HG03280 (cell line): ENCODE data around the gene SLC4A7.

Source experiments
- ATAC-seq: cut with Tn5 transposase; IDR thresholded peaks from one replicate; pipeline ENCODE4 v1.9.1; 2021; ENCODE audit warnings: mild to moderate bottlenecking, moderate library complexity; ENCODE audit not compliant: unreplicated experiment

The SLC4A7 gene

DNA sequence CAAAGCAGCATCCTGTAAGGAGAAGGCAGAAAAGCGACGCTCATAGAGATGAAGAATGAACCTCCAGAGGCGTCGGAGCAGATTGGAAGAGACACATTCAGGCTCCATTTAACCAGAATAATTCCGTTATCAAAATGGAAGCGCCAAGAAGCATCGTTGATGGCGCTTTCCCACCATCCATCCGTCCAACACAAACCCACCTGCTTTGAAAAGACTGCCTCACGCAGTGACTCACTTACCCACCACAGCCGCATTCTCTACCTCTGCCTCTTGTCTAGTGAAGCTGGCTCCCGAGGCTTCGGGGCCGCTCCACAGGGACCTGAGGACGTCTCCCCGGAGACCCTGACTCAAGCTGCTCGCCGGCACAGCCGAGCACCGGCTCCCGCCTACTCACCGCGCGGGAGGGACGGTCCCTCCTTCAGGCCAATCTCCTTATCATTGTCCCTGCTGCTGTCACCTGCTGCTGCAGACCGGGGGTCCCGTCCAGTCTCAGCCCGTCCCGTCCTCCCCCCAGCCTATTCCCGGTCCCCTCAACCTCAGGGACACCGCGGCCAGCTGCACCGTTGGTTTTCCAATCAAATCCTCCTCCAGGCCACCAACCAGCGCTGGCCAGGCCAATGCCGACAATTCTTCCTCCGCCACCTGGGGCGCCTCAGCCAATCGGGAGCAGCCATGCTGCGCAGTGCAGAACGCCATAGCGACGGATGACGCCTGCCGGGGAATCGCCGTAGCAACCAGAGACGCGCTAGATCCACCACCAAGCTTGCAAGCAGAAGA, 115.2 kb downstream of the SLC4A7 start, which contains the start of gene NEK10:
NEK10 (minus strand) TSS at position 553 of the 777 bp plus-strand sequence. CDS start 16,501 bp downstream, outside the sequence.
- peak; percentile 100 for ATAC-seq

DNA sequence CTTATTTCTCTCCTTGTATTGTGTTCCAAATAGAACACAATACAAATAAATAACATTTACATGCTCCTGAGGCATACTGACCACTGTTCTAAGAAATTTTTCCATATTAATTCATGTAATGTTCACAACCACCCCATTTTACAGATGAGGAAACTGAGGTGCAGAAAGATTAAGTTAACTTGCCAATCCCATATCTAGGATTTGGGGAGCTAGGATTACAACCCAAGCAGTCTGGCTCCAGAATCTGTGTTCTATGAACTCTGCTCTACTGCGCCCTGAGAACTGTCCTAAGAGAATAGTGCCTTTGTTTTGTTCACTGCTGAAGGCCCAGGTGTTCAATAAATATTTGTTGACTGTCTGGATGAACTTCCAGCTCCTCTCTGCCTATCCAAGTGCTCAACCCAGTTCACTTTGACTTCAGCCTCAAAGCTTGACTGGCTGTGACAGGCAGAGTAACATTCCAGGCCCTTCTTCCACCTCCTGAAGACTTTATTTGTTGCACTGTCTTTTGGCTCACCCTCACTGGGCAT, 118.1 kb downstream of the SLC4A7 start:
- ATAC-seq = no peak

DNA sequence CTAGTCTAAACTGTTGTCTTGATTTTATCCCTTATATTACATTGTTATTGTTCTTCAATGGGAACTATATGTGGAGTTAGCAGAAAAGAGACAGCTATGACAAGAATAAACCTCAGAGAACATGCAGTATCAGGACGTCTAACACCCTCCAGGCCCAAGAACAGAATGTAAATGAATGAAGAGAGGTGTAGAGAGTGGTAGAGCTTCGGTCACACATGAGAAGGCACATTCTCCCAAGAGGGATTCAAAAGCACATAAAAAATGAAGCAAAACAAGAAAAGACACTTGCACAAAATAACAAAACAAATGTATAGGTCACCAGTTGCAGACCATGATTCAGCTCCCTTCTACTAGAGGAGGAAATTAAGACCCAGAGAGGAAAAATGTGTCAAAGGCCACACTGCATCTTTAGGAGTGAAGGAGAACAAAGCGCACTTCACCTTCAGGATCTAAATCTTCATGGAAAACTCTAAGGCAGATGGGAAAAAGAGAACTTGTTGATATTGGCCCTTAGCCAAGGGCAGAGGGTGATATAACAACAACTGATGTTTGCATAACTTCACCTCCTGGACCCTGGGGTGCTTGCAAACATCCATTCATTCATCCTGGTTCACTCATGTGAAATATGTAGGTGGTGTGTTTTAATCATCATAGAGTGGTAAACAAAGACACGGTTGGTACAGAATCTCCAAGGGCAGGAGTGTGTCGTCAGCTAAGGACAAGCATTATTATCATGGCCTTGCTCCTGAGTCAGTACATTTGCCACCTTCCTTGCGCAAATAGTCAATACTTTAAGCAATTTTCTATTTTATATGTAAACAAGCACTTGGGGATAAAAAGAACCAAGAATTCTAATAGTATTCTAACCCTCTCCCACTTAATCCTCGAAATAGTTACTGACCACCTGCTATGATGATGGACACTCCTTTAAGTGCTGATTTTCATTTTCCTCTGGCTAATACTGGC, 123.8 kb downstream of the SLC4A7 start:
- ATAC-seq = no peak

DNA sequence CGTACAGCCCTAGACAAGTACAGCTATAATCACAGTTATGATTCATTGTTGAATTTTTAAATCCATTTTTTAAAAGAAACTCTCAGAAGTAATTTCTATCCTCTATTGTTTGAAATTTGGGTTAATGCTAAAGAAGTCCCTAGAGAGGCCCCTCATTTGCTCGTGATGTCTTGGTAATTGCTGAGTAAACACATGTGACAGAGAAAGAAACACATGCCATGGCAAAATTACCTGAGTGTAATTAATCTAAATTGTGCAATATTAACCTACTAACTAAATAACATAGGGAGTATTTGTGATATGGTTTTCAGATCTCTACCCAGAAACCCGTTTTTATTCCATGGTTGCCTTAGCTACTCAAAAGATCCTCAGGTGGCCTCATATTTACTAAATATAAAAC, 125.8 kb downstream of the SLC4A7 start:
- no peak for ATAC-seq

DNA sequence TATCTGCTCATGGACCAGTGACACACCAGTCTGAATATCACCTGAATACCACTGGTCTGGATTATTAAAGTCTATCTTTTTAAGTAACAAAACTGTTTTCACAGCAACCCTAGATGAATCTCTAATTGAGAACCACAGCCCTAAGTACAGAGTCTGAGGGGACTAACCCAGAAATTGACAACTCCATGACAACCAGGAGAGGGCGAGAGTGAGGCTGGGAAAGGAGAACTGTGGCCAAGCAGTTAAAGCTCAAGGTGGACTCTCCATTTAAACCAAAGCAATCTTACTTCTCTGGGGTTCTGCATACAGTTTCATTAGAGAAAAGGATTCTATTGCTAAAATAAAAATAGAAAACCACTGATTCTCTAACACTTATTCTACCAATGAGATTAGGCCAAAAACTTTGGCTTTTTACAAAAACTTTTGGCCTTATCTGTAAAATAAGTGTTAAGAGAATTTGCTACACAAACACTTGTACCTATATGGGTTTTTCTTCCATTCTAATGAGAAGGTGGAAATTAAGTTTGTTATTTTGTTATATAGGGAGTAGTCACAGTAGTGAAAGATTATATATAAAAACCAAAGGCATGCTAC, 126.4 kb downstream of the SLC4A7 start:
- peak; percentile 94 for ATAC-seq

DNA sequence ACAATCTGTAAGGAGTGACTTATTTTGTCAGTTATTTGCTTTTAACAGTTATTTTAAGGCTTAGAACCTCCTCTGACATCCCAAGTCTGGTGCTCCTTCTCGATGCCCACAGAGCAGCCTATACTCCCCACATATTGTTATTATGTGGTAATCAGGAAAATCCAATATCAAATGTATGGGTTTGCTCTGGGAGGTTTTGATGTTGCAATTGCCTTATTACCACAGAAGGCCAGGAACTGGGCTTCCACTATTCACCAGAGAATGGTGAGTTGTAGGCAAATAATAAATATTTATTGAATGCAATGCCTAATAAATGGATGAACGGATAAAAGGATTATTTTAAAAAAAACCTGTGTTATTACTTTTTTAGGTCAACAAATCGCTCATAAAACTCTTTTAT, 127.2 kb downstream of the SLC4A7 start:
- ATAC-seq = no peak

DNA sequence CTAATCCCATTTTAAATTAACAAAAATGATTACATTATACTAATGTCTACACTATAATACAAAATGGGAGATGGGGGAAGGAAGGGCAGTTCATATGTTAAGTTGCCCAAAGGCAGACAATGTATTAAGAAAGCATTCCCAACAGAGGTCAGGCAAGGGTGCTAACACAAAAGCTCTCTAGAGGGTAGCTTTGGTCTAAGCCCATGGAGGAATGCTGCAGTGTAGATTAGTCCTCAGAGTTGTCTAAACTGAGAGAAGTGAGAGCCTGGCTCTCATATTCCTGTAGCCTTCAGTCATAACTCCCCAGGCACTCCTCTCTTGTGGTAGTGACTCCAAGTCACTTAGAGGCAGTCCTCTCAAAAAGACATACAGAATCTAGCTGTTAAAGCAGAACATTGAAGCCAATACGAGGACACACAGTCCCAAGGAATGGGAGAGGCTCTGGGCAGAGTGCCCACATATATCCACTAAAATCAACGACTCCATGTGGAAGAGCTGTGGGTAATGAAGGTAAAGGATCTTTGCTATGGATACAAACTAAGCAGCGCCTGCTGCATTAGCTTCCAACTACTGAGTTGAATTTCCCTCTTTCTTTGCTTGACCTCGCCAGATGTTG, 129.5 kb downstream of the SLC4A7 start:
- ATAC-seq = no peak

DNA sequence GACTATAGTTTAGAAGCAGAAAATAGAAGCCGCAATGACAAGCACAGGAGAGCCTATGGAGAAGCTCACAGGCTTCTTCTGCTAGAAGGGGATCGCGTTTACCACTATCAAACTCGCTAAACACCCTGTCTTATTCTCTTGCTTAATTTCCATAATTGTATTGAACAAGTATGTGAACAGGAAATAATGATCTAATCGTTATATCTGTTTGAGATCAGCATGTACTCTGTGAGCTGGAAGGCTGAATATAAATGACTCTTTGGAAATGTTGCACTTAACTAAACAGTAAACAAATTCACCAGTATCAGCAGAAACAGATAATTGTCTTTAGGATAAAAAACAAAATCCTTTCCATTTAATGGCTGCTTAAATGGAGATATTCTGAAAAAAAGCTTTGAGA, 130.0 kb downstream of the SLC4A7 start:
- no peak for ATAC-seq

DNA sequence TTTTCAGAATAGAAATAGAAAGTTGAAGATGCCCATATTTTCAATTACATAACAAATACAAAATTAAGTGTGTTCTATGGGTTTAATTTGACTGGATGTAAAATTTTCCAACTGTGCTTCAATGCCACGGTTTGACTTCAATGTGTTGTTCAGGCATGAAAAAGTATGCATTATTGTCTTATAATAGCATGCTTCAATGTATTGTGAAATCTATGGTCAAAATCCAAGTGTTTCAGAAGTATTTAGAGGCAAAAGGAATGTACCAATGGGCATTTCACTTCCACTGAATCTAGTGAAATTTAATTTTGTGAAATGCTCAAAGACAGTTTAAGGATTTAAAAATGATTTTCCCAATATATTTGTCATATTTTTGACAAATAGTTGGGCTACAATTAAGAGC, 131.0 kb downstream of the SLC4A7 start:
- no peak for ATAC-seq

DNA sequence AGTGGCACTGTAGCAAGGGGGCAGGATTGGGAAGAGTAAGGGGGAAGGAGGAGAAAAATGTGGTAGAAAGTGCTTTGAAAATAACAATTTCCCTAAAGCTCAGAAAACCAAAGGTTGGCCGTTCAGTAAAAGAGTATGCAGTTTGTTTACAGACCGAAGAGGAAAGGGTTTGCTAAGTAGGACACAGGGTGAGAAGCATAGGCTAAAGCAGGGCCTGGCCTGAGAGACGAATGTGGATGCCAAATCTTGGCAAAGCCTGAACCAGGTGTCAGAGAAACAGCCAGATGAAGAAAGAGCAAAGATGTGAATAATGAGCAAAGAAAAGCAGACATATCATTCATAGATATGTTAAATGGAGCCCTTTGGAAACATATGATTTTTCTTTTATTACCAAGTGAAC, 132.1 kb downstream of the SLC4A7 start:
- no peak for ATAC-seq

DNA sequence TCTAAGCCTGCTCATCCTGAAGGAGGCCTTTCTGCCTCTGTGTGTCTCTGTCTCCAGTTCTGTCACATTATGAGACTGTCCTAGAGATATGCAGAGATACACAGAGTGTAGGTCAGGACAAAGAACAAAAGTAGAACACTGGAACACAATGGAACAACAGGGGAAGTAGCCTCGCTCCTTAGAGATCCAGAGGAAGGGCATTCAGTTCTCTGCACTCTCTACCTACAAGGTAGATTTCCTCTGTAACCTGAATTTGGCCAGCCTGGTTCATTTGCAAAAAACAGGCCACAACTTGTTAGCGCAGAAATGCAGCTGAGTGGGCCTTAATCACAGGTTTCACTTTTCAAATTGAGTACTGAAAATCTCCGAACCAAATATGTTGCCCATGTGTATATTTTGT, 134.4 kb downstream of the SLC4A7 start:
- peak; percentile 69 for ATAC-seq

DNA sequence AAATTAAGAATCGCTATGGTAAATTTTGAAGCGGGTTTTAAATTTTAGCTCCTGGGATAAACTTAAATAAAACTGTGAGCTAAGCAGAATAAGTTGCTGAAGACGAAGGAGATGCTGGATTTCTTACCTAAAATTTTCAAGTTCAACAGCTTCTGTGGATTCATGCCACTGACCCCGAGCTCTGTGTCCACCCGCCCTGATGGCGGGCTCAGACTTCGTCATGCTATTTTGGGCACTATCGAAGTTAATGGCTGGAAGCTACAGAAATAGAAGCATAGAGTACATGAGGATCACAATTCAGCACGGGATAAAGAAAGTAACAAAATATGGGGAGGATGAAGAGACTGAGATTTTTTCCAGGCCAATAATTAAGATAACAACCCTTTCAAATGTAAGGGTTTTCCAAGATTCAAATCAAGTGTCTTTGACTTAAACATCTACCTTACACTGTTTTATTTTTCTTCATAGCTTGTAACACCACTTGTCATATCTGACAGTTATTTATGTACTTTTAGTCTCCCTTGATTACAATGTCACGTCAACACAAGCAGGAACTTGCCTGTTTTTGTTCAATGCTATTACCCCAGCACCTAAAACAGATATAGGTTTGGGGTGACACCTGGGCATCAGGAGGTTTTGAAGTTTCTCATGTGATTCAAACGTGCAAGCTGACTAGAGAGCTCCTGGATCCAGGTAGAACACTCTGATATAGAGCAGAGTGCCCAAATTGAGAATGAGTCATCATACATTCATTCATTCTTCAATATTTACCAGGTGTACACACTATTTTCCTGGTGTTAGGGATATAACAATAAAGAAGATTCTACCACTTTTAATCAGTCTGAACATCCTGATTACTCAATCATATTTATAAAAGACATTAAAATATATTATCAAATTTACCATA, 138.0 kb downstream of the SLC4A7 start:
- ATAC-seq = no peak

DNA sequence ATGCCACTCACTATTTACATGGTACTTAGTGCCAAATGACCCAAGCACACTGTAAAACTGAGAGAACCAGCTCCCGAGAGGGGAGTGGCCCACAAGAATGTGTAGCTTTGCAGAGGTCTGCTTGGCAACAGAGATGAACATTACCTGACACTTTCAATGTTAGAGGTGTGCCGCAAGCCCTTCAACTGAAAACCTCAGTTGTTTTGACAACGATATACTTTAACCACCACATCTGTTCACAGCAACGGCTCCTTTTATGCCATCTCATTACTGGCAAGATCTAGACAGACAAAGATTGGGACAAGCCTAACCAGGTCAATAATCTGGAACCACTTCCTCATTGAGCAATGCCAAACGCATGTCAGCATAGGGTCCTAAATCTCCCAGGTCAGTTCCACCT, 138.7 kb downstream of the SLC4A7 start:
- ATAC-seq = no peak

DNA sequence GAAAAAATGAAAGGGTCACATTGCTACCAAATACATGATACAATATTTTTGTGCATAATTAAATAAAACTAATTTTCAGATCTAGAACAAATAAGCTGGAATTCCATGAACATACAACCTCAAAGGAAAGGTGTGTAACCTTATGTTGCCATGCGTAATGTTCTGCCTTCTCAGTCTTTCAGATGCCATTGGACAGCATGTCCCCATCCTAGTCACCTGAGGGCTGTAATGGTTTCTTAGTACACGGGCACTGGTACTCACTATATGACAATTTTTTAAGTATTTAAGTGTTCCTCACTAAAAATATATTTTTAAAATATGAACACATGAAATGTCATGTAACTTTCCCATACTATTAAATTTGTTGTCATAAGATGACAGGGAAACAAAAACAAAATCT, 139.1 kb downstream of the SLC4A7 start:
- ATAC-seq = no peak

DNA sequence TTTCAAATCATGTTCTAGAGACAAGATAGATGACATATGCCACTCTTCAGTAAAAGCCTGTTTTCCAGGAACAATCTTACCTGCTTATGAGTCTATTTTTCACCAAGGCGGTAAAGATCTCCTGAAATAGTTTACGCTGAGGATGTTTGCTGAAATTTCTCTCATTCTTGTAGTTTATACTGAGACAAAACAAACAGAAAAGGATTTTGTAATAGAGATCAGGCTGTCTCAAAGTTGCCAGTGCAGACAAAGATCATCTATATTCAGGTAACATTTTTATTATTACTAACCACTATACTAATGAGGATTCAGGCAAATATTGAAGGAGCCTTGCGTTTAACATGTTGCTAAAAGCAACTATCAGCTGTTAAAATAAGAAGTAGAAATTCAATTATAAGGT, 140.0 kb downstream of the SLC4A7 start:
- no peak for ATAC-seq

DNA sequence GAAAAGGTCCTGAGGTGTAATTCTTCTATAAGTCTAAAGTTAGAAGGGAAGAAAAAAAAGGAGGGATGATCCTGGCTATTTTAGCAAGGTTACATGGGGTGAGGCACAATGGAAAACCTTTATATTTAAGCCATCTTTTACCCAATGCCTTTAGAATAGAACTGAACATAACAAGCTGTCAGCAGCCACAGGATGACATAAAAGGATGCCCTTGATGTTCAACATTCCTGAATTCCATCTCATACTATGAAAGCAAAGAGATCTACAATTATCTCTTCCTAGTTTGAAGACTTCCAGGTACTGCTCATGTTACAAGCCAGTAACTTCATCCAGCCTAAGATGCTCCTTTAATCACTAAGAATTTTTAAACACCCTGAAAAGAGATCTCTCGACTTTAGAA, 141.9 kb downstream of the SLC4A7 start:
- no peak for ATAC-seq

DNA sequence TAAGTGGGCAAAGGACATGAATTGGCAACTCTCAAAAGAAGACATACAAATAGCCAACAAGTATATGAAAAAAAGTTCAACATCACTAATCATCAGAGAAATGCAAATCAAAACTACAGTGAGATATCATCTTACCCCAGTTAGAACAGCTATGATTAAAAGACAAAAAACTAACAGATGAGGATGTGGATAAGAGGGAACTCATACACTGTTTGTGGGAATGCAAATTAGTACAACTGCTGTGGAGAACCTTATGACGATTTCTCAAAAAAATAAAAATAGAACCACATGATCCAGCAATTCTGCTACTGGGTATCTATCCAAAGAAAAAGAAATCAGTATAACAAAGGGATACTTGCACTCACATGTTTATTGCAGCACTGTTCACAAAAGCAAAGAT, 143.7 kb downstream of the SLC4A7 start:
- no peak for ATAC-seq

DNA sequence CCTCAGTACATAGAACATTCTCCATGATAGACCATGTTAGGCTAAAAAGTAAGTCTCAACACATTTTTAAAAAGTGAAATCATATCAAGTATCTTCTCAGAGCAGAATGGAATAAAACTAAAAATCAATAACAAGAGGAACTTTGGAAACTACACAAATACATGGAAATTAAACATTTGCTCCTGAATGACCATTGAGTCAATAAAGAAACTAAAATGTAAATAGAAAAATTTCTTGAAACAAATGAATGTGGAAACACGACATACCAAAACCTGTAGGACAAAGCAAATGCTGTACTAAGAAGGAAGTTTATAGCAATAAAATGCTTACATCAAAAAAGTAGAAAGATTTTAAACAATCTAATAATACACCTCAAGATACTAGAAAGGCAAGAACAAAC, 148.6 kb downstream of the SLC4A7 start:
- ATAC-seq = no peak

DNA sequence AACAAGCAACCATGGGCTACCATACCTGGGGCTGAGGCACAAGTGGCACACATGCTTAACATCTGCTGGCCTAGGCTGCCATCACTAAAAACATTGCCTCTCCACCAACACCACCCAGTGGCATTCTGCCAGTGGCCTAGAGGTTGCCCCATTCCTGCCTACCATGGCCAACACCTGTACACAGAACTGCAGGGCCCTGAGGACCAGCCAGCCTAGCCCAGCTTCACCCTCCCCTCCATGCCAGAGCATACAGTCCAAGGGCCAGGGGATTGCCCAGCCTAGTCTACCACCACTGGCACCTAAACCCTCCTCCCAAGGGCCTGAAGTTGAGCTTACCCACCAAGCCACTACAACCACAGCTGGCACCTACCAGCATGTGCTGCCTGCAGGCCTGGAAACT, 150.3 kb downstream of the SLC4A7 start:
- no peak for ATAC-seq
